Left kidney (tissue), 8 donors: ENCODE measurements around the gene GJC2. TPM values are rescaled to one million over a fixed set of nuclear protein-coding genes. Genes with fewer than 3 reads are reported as not detected.
A peak's percentile ranks its signal among the peaks of the same experiment; 100 is the strongest.
"Not testable (repeated sequence)": the region's sequence is repeated elsewhere in the genome, so short reads cannot be mapped to it uniquely, and the experiment has no call there.

Experiments
- DNase-seq: peaks from one replicate; pipeline ENCODE4 v3.0.0-alpha.2; 2013
- long read RNA-seq, 8 donors: transcript quantifications; one replicate each; lab custom pipeline, GENCODE V29; 2026
- polyA plus RNA-seq: library from polyadenylated mRNA; unstranded; fragments of 120-200 nt; gene quantifications from one replicate; pipeline ENCODE4 v1.2.1, GENCODE V29; 2013; ENCODE audit not compliant: insufficient read length

Gene GJC2
- 0.42 TPM for polyA plus RNA-seq
- long read RNA-seq, donor 1: 0 reads
- long read RNA-seq, donor 2: 0 reads
- long read RNA-seq, donor 3: 0 reads
- long read RNA-seq, donor 4: 0 reads
- long read RNA-seq, donor 5: 0 reads
- long read RNA-seq, donor 6: 0 reads
- long read RNA-seq, donor 7: 0 reads
- long read RNA-seq, donor 8: 0 reads

- DNase-seq: no peak
Observed at GRCh38 chr1:228149406-228150119, at the start of gene GJC2. Gene GJC2, plus strand, starts transcription at chr1:228149930. Its CDS starts 7,829 bp downstream, at chr1:228157759.

GRCh38 chr1:228100822-228101613, 48.7 kb upstream of the GJC2 start:
- no peak for DNase-seq

- no peak for DNase-seq
Observed at GRCh38 chr1:228101614-228101993, 48.1 kb upstream of the GJC2 start.

GRCh38 chr1:228101994-228102790, 47.5 kb upstream of the GJC2 start:
- no peak for DNase-seq

- DNase-seq: peak; percentile 92
Observed at GRCh38 chr1:228102791-228103620, 46.7 kb upstream of the GJC2 start, which contains the start of gene C1orf35. Gene C1orf35, minus strand, starts transcription at chr1:228103325. Its CDS starts 98 bp downstream, at chr1:228103227.

- no peak for DNase-seq
Observed at GRCh38 chr1:228104526-228105269, 45.0 kb upstream of the GJC2 start.

GRCh38 chr1:228105270-228105995, 44.3 kb upstream of the GJC2 start:
- no peak for DNase-seq

- no peak for DNase-seq
Observed at GRCh38 chr1:228105996-228106799, 43.5 kb upstream of the GJC2 start.

- no peak for DNase-seq
Observed at GRCh38 chr1:228106800-228107054, 43.0 kb upstream of the GJC2 start.

- no peak for DNase-seq
Observed at GRCh38 chr1:228107636-228108035, 42.1 kb upstream of the GJC2 start.

GRCh38 chr1:228108055-228108690, 41.6 kb upstream of the GJC2 start:
- no peak for DNase-seq

- no peak for DNase-seq
Observed at GRCh38 chr1:228108742-228109072, 41.0 kb upstream of the GJC2 start.

- peak; percentile 97 for DNase-seq
Observed at GRCh38 chr1:228109073-228109961, 40.4 kb upstream of the GJC2 start, which contains the start of gene MRPL55. Gene MRPL55, minus strand, starts transcription at chr1:228109299. Its CDS starts 1,039 bp downstream, at chr1:228108260.

GRCh38 chr1:228109962-228110488, 39.7 kb upstream of the GJC2 start:
- peak; percentile 31 for DNase-seq

- DNase-seq: no peak
Observed at GRCh38 chr1:228110556-228110955, 39.2 kb upstream of the GJC2 start.

- not testable (repeated sequence) for DNase-seq
Observed at GRCh38 chr1:228111315-228111714, 38.4 kb upstream of the GJC2 start.

- no peak for DNase-seq
Observed at GRCh38 chr1:228112167-228112566, 37.6 kb upstream of the GJC2 start.
